ENCODE data around the gene CIAPIN1. TPM values are rescaled to one million over a fixed set of nuclear protein-coding genes. Genes with fewer than 3 reads are reported as not detected.

Gene CIAPIN1
- total RNA-seq, 2 experiments from 2014 or later, result 27.8 to 28.0 TPM

GRCh38 chr16:57406881-57407280 lies 40.3 kb downstream of the CIAPIN1 start:
- POLR2A ChIA-PET, result no interaction called here
- CTCF ChIA-PET, result no interaction called here
- Histone ChIP-seq H3K9me3 (ENCODE audit: control insufficient read depth in 1 of 2, insufficient read depth in 1 of 2, low read length in 2 of 2) (no peaks in the 10 kb centered on the region), H3K4me3 (ENCODE audit: low read length) (no peak overlapping the region), H3K36me3 (ENCODE audit: insufficient read depth, low read length) (no peaks in the 10 kb centered on the region), H3K27ac (ENCODE audit: low read depth in 1 of 2, low read length in 2 of 2) (no peak overlapping the region), H3K4me1 (ENCODE audit: insufficient read depth, low read length) (no peaks in the 10 kb centered on the region), H3K27me3 (ENCODE audit: control insufficient read depth in 1 of 2, insufficient read depth in 2 of 2, low read length in 2 of 2) (no peaks in the 10 kb centered on the region)
- no peaks in the 10 kb centered on the region for H3K27me3 Mint-ChIP-seq
- H3K36me3 Mint-ChIP-seq (ENCODE audit: low read depth), result no peaks in the 10 kb centered on the region
- no peak for DNase-seq
- H3K27ac Mint-ChIP-seq, result no peak overlapping the region
- H3K4me1 Mint-ChIP-seq (ENCODE audit: low read depth), result no peaks in the 10 kb centered on the region
- H3K9me3 Mint-ChIP-seq, result no peaks in the 10 kb centered on the region
- intact Hi-C loops (cut with DNase I, micrococcal nuclease), result no loop called here
- TF ChIP-seq CTCF (IDR thresholded peaks at IDR 0.05), result no peak
- no peak for ATAC-seq (ENCODE audit: poor library complexity)
- no peak overlapping the region for H3K4me3 Mint-ChIP-seq

- TF ChIP-seq CTCF (IDR thresholded peaks at IDR 0.05), result no peak
- CTCF ChIA-PET, result no interaction called here
- Histone ChIP-seq H3K27ac (ENCODE audit: low read depth in 1 of 2, low read length in 2 of 2) (no peak overlapping the region), H3K4me1 (ENCODE audit: insufficient read depth, low read length) (no peaks in the 10 kb centered on the region), H3K9me3 (ENCODE audit: control insufficient read depth in 1 of 2, insufficient read depth in 1 of 2, low read length in 2 of 2) (no peaks in the 10 kb centered on the region), H3K36me3 (ENCODE audit: insufficient read depth, low read length) (no peaks in the 10 kb centered on the region), H3K4me3 (ENCODE audit: low read length) (no peak overlapping the region), H3K27me3 (ENCODE audit: control insufficient read depth in 1 of 2, insufficient read depth in 2 of 2, low read length in 2 of 2) (no peaks in the 10 kb centered on the region)
- H3K9me3 Mint-ChIP-seq, result no peaks in the 10 kb centered on the region
- H3K27me3 Mint-ChIP-seq, result no peaks in the 10 kb centered on the region
- DNase-seq, result no peak
- no peak overlapping the region for H3K27ac Mint-ChIP-seq
- no peaks in the 10 kb centered on the region for H3K36me3 Mint-ChIP-seq (ENCODE audit: low read depth)
- no peak overlapping the region for H3K4me3 Mint-ChIP-seq
- no peak for ATAC-seq (ENCODE audit: poor library complexity)
- H3K4me1 Mint-ChIP-seq (ENCODE audit: low read depth), result no peaks in the 10 kb centered on the region
- intact Hi-C loops (cut with DNase I, micrococcal nuclease), result no loop called here
- POLR2A ChIA-PET, result no interaction called here
Measured at GRCh38 chr16:57405097-57405496, 42.1 kb downstream of the CIAPIN1 start.

GRCh38 chr16:57403965-57404817 lies 43.0 kb downstream of the CIAPIN1 start, which contains the start of gene CCL17:
CCL17 (plus strand) TSS chr16:57404767; CDS start chr16:57413933, 9,166 bp downstream.
- no peaks in the 10 kb centered on the region for H3K36me3 ChIP-seq (ENCODE audit: insufficient read depth, low read length)
- H3K4me1 Mint-ChIP-seq (ENCODE audit: low read depth), result no peaks in the 10 kb centered on the region
- no peak within 1 kb of the TSS for H3K4me3 ChIP-seq (ENCODE audit: low read length)
- DNase-seq (no peak), ATAC-seq (ENCODE audit: poor library complexity) (no peak)
- TF ChIP-seq CTCF (IDR thresholded peaks at IDR 0.05), result no peak
- intact Hi-C loops (cut with DNase I, micrococcal nuclease), result no loop called here
- no peak within 1 kb of the TSS for H3K27ac Mint-ChIP-seq
- H3K4me1 ChIP-seq (ENCODE audit: insufficient read depth, low read length), result no peaks in the 10 kb centered on the region
- no peaks in the 10 kb centered on the region for H3K9me3 Mint-ChIP-seq
- no peak within 1 kb of the TSS for H3K4me3 Mint-ChIP-seq
- H3K9me3 ChIP-seq (ENCODE audit: control insufficient read depth in 1 of 2, insufficient read depth in 1 of 2, low read length in 2 of 2), result no peaks in the 10 kb centered on the region
- H3K27me3 ChIP-seq (ENCODE audit: control insufficient read depth in 1 of 2, insufficient read depth in 2 of 2, low read length in 2 of 2), result no peaks in the 10 kb centered on the region
- H3K36me3 Mint-ChIP-seq (ENCODE audit: low read depth), result no peaks in the 10 kb centered on the region
- ChIA-PET POLR2A (no interaction called here), CTCF (no interaction called here)
- H3K27me3 Mint-ChIP-seq, result no peaks in the 10 kb centered on the region
- H3K27ac ChIP-seq (ENCODE audit: low read depth in 1 of 2, low read length in 2 of 2), result no peak within 1 kb of the TSS
